ENCODE measurements around the gene BEGAIN.

BEGAIN gene

DNA sequence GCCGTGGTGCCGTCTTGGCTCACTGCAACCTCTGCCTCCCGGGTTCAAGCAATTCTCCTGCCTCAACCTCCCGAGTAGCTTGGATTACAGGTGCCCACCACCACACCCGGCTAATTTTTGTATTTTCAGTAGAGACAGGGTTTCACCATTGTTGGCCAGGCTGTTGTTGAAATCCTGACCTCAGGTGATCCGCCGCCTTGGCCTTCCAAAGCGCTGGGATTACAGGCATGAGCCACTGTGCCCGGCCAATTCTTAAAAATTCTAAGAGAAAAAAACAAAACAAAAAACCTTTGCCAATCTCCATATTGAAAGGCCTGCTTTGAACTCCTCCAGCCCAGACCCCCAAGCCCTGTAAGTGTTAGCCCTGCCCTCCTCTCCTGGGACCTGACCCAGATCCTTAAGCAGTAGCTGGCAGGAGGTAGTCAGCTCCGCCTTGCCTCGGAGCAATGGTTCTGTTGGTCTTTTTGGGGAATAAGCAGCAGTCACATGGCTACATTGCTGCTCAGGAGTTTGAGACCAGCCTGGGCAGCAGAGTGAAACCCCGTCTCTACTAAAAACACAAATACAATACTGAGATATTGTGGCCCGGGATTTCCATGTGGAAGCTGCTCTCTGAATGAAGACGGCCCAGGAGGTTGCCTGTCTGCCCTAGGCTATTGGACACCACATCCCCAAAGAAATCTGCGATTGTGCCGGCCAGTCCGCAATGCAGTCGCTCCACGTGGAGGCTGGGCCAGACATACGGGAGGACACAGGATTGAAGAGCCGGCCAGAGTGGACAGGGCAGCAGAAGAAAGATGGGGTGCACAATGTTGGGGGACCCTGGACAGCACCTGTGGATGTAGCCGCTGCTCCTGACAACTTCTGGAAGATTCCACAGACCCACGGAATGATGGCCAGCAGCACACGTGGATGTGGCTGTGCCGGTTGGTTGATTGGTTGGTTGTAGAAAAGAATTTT is 28.8 kb upstream of the BEGAIN start:
- no peak for DNase-seq (ENCODE audit: low read depth)

DNA sequence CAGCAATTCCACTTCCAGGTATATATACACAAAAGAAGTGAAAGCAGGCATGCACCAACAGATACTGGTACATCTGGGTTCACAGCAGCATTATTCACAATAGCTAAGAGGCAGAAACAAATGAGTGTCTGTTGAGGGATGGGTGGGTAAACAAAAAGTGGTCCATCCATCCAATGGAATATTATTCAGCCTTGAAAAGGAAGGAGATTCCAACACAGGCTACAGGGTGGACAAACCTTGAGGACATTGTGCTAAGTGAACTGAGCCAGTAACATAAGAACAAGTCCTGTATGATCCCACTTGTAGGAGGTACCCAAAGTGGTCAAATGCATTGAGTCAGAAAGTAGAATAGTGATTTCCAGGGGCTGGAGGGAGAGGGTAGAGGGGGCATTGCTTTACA is 27.6 kb upstream of the BEGAIN start:
- no peak for DNase-seq (ENCODE audit: low read depth)

DNA sequence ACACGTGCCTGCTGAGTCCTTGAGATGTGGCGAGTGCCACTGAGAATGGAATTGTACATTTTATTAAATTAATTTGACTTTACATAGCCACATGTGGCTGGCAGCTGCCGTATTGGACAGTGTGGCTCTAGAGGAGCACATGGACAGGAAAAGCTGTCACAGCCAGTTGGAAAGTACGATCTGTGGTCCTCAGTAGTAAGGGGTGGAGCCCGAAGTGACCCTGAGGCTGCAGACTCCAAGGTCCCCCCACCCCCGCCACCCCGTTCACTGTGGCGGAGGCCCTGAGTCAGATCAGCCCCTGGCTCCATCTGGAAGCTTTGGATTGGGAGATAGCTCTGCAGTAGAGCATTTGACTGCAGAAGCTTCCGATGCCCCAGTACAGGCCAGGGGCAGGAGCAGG is 25.8 kb upstream of the BEGAIN start:
- no peak for DNase-seq (ENCODE audit: low read depth)

DNA sequence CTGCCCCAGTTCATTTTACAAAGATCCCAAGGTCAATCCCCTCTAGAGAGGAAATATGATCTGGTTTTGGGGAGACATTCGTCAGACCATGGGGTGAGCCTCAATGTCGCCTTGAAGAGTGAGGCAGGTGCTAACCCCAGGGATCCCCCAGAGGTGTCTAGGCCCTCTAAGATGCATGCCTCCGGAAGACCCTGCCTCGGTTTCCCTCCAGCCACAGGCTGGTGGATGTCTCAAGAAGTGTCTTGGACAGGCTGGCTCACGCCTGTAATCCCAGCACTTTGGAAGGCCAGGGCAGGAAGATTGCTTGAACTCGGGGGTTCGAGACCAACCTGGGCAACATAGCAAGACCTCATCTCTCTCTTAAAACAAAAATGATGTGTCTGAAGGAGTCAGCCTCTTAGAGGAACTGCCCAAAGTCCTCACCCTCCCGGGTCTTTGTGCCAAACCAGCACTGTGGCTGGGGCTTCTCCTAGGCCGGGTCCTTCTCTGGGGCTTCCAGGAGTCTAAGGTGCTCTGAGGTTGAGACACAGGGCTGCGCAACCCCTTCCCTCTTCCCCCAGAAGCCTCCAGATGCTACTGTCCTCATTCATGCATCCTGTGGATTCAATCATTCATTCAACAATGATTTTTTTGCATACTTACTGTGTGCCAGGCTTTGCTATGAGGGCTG is 24.7 kb upstream of the BEGAIN start:
- no peak for DNase-seq (ENCODE audit: low read depth)

DNA sequence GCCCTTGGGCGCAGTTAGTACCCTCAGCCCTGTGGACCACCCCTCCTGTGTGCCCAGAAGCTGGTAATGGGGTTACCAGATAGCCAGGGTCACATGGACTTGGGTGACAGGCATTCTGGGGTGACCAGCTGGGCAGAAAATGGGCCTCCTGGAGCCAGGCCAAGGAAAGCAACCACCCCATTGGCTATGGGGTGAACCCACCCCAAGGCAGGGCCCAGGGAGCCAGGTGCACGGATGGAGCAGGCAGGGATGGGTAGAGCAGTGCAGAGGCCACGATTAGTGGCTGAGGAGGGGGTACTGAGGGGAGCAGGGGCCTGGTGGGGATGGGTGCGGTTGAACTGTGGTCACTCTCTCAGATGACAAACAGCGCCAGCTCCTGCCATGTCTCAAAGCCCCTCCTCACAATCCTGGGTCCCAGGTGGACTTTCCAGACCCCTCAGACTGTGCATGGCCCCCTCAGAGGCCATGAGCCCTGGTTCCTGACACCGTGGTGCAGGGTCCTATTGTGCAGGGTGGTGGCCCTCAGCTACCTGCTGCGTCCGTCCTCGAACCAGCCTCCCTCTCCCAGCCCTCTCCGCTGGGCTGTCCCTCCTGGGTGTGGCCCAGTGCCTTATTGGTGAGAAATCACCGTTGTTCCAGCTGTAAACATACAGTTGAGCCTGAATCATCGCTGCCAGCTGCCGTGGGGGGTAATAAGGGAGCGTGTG is 23.4 kb upstream of the BEGAIN start:
- no peak for DNase-seq (ENCODE audit: low read depth)

DNA sequence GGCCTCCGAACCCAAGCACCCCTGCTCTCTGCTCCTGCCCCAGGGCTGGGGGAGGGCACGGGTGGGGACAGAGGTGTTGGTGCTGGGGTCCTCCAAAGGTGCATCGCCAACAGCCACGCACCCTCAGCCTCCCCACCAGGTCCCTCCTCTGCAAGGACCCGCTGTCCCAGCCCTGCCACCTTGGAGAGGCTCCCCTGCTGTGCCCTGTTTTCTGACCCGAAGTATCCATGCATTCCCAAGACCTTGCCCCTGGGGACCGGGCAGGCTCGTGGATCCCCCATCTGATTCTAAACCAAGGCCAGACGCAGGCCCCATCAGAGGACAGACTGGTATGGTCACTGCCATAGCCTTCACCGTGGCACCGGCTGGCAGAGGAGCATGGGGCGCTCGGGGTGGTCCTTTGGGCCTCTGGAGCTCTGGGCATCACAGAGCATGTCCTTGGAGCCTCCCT is 22.7 kb upstream of the BEGAIN start:
- DNase-seq (ENCODE audit: low read depth), result no peak

DNA sequence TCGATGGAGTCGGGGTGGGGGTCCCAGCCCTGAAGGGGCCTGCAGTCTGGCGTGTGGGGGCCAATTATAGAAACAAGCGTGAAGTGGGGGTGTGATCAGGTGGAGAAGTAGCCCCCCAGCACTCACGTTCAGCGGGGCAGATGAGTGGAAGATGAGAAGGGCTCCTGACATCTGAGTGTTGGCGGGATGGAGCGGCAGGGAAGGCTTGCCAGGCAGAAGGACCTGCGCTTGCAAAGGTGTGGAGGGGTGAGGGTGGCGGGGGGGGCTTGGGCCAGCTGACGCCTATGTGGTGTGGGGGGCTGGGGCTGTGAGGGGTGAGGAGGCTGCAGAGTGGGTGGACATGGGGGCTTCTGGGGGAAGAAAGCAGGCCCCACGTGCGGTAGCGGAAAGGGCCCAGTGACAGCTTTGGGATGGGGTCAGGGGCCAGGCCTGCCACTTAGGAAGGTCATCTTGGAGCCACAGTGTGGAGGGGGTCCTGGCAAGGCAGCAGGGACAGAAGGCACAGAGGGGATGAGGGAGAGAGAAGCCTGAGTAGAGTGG is 22.2 kb upstream of the BEGAIN start:
- DNase-seq (ENCODE audit: low read depth), result no peak

DNA sequence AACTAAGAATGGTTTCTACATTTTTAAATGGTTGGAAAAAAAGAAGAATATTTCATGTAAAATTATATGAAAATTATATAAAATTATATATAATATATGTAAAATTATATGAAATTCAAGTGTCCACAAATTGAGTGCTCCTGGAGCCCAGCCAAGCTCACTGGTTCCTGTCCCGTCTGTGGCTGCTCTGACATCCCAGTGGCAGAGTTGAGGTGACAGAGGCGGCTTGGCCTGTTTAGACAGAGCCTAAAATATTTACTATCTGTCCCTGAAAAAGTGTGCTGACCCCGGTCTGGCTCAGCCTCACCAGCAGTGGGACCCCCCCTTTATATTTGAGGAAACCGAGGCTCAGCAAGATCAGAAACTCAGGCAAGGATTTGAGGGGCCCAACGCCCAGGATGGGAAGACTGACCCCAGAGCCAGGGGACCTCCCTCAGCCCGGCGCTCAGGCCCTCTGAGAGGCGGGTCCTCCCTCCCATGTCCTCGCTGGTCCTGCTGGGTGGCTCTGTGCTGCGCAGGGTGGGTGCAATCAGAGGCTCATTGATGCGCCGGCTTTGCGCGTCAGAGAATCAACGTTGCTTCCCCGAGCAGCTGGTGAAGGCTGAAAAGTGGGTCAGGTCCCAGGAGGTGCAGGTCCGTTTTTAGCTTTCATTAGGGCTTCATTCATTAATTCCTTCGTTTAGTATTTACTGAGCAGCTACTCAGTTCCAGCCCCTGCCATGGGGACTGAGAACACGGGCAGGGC is 21.5 kb upstream of the BEGAIN start:
- no peak for DNase-seq (ENCODE audit: low read depth)

DNA sequence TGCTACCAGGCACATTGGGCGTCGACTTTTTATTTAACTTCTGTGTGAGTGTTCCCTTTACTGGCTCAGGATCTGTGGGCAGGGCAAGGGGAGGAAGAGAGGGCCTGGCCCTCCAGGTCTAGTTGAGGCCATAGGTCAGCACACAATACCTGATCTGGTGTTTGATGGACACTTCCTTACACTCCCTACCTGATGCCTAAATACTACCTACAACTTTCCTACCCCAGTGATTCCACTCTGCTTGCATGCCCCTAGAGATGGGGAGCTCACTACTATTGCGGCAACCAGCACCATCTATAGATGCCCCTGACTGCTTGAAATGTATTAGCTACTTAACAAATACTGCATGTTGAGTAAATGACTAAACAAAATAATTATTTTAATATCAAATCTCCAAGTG is 20.8 kb upstream of the BEGAIN start:
- no peak for DNase-seq (ENCODE audit: low read depth)

DNA sequence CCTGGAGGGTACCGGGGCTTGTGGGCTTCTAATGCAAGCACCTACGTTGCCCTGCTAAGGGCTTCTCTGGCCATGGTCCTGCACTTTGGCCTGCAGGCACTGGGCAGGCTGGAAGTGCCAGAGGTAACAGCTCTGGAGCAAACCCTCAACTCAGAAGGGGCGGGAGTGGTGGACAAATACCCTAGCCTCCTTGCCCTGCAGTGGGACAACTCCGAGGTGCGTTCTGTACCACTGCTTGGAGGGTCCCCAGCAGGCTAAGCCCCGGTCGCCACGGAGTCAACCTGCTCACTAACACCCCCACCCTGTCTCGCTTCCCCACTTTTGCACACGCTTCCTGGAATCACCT is 20.4 kb upstream of the BEGAIN start:
- no peak for DNase-seq (ENCODE audit: low read depth)

DNA sequence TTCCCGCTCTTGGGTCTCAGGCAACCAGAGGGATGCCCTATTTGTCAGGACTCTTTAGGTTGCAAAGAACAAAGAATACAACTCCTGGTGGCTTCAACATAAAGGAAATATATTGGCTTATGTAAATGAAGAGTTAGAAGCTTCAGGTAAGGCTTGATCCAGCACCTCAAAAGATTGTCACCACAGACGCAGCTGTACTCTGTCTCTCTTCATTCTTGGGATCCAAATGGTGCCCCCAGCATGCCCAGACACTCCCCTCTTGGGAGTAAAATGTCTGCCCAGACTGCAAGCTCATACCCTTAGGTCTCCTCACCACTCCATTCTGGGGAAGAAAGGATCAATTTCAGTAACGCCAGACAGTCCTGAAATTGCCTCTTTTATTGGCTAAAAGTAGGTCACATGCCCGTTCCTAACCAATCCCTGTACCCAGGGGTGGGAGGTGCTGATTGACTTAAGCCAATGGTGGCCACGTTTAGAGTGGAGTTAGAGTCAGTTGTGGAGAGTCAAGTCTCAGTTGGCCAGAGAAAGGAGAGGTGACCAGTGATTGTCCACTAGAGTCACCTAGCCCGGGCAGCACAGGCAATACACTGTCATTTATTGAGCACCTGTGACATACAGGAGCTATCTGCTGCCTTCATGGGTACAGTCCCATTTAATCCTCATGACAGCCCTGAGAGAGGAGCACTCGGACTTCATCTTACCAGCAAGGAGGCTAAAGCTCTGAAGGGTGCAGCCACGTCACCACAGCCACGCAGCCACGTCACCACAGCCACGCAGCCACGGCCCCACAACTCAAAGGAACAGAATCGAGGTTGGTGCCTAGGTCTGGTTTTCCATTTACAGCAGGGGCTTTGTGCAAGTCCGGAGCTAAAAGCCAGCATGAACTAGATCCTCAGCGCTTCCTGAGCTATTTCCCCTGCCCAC is 19.7 kb upstream of the BEGAIN start:
- no peak for DNase-seq (ENCODE audit: low read depth)

DNA sequence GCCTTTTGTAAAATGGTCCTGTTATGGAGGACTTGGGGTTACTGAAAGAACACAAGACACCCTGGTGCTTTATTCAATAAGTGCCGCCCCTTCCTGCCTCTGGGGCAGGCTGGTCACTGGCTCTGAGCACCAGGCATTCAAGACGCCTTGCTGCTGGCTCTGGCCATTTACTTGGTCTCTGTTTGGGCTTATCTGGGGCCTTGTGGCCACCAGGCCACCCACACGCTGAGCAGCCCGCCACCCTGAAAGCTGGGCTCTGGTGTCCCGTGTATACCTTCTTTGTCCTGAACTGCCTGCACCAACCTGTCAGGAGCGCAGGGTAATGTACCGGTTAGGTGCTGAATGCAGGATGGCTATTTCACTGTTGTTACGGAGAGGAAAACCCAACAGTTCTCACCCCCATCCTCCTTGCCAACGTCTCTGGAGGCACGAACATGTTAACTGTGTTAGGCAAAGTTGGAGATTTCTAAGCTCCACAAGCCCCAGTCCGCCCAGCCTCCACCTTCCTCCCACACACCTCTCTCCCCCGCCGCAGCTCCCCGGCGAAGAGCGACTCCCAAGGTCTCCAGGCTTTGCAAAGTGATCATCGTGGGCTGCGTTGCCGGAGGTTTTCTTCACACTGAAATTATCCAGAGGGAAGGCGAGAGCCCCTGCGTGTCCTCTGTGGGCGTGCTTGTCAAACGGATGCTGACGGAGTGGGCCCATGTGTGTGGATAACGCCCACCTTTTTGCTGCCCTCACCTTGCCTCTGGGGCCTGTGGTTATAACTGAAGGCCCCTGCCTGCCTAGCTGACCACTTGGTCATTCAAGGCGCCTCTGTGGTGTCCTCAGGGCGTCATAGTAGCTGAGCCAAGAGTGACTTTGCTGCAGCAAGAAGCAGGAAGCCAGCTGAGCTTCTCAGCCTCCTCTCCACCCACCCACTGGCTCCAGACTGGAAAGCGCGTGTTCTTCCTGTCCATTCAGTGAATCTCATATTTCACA is 18.8 kb upstream of the BEGAIN start:
- DNase-seq (ENCODE audit: low read depth), result no peak

DNA sequence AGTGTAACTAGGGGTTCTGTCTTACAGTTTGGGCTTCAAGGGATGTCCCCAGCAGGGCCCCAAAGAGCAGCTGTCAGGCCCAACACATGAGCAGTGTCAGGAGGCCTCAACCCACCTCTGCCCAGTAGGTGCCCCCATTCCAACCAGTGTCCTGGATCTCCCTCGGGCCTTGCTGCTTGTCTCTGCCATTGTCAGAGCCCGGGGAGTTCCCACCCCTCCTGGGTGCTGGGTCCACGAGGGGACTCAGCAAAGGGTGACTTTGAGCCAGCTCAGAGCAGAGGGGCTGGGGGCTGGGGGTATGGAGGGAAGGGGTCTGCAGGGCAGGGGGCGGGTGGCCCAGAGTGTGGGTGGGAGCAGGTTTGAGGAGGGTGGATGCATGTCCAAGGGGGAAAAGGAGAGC is 18.0 kb upstream of the BEGAIN start:
- no peak for DNase-seq (ENCODE audit: low read depth)

DNA sequence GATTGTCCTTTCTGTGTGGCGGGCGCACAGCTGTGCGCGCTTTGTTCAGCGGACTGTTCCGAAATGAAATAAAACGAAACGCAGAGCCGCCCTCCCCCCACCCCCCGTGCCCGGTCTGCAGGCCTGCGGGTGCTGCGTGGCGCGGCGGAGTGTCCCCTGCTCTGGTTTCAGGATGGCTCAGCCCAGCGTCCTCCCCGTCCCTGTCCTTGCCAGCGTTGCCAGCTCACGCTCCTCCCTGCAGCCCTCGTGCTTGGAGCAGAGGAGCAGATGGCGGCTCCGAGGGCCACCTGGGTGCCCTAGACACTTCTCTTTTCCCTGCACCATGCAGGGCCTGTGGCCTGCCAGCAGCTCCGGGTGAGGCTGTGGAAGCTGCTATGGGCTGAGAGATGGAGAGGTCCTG is 17.5 kb upstream of the BEGAIN start:
- DNase-seq (ENCODE audit: low read depth), result no peak

DNA sequence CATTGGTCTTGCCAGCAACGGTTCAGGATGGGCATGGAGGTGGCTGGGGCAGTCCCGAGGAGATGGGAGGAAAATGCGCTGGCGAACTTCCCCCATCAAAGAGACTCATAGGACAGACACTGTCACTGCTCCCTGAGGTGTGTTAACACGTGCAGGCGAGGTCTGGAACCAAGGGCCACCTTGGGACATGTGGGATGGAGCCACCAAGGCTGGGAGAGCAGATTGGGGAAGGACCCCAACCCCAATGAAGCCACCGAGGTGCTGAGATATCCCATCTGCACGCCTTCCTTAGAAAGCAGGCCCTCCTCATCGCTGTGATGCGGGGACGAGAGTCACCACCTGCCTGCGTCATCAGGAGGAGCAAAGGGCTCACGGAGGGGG is 16.9 kb upstream of the BEGAIN start:
- DNase-seq (ENCODE audit: low read depth), result no peak

DNA sequence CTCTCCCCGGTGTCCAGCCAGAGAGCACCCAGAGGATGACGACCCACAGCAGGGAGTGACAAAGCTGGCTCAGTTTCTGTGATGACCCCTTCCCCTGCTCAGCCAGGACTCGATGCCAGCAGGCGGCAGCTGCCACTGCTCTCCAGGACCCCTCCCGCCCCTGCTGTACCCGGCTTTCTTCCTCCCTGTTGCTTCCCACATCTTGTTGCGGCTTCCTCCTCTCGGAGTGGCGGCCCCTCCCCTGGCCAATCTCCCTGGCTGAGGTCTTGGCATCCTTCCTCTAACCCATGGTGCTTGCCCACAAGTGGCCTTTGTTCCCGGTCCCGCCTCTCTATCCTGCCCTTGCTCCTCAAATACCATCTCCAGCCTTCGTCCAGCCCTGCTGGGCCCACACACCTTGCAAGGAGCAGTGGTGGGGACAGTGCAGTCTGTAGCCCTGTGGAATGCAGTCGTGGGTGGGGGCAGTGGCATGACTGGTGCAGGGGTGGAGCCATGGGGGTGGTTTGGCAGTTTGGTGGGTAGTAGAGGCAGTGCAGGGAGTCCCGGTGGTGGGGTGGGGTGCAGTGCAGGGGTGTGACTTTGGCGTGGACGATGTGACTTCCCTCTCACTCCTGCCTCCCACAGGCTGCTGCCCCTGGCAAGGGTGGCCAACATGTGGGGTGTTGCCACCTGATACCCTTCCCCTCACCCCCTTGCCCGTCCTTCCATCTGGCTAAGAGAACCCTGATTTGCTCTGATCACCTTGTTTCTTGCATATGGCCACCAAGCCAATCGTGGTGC is 16.3 kb upstream of the BEGAIN start:
- no peak for DNase-seq (ENCODE audit: low read depth)

DNA sequence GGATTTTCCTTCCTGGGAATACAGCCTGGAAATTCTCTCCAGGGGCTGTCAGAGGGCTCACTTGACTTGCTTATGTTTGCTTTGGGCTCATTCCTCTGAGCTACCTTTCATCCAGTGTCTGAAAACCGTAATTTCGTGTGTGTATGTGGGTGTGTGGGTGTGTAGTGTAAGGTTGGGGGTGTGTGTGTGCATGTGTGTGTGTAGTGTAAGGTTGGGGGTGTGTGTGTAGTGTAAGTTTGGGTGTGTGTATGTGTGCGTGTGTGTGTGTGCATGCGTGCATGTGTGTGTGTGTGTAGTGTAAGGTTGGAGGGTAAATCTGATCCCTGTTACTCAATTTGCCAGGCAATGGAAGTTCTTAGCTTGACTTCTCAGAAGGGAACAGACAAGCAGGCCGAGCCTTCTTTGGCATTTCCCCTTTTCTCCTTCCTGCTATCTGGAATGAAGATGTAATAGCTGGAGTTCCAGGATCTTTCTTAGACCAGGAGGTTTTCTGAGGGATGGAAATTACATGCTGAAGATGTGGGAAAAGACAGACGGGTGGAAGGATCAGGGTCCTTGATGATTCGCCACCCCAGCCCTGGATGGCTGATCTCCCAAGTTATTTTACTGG is 15.5 kb upstream of the BEGAIN start:
- no peak for DNase-seq (ENCODE audit: low read depth)

DNA sequence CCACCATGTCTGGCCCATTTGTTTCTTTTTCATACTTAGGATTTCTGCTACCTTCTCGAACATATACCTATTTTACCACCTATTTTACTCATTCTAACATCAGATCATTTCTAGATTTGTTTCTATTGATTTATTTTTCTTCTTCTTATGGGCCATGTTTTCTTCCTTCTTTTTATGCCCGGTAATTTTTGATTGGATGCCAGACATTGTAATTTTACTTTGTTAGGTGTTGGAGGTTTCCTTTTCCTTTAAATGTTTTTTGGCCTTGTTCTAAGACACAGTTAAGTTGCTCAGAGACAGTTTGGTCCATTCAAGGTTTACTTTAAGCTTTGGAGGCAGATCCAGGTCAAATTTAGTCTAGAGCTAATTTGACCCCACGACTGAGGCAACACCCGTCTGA is 14.7 kb upstream of the BEGAIN start:
- DNase-seq (ENCODE audit: low read depth), result no peak
